Natural killer cell treated with Interleukin-12 subunit alpha and Interleukin-12 subunit beta and Interleukin-15 and Interleukin-18, amount 100 ng/mL, for 72 hours (primary cell): ENCODE data around the gene APOF. TPM values are rescaled to one million over a fixed set of nuclear protein-coding genes. Genes with fewer than 3 reads are reported as not detected.

Experiments used
- total RNA-seq, 2 donors: library from RNA; stranded (reverse); gene quantifications; one replicate each; pipeline ENCODE4 v1.2.3, GENCODE V29; 2022

APOF gene
- total RNA-seq, 2 donors from 2014 or later, result not detected

Other genes starting within 250 kb of the APOF start
- gene RPL41, start 246.2 kb downstream of the APOF start, total RNA-seq, result 1,000 to 10,000 TPM; 2,363 to 2,700 TPM
- 10 to 100 TPM; 11.4 to 14.9 TPM for gene ZC3H10, start 244.6 kb downstream of the APOF start, total RNA-seq
- 100 to 1,000 TPM in 1 of 2 donors, 10 to 100 TPM in 1; 89.3 to 120 TPM for gene ESYT1, start 234.6 kb downstream of the APOF start, total RNA-seq
- 10 to 100 TPM; 32.0 to 65.5 TPM for gene MYL6B, start 210.3 kb downstream of the APOF start, total RNA-seq
- gene MYL6, start 204.5 kb downstream of the APOF start, total RNA-seq, result 1,000 to 10,000 TPM; 1,441 to 1,555 TPM
- gene SMARCC2, start 173.4 kb downstream of the APOF start, total RNA-seq, result 100 to 1,000 TPM; 102 to 166 TPM
- gene RNF41, start 140.9 kb downstream of the APOF start, total RNA-seq, result 10 to 100 TPM; 34.1 to 48.8 TPM
- 10 to 100 TPM; 66.3 to 81.6 TPM for gene NABP2, start 138.5 kb downstream of the APOF start, total RNA-seq
- 1 to 10 TPM in 1 of 2 donors, under 1 TPM in 1; 0.50 to 1.4 TPM for gene SLC39A5, start 132.8 kb downstream of the APOF start, total RNA-seq
- gene ANKRD52, start 104.5 kb downstream of the APOF start, total RNA-seq, result 10 to 100 TPM; 59.3 to 99.3 TPM
- gene COQ10A, start 95.9 kb downstream of the APOF start, total RNA-seq, result 10 to 100 TPM; 15.4 to 26.1 TPM
- 100 to 1,000 TPM; 206 to 278 TPM for gene CS, start 62.5 kb downstream of the APOF start, total RNA-seq
- gene CNPY2, start 46.9 kb downstream of the APOF start, total RNA-seq, result 100 to 1,000 TPM; 132 to 162 TPM
- gene PAN2, start 28.9 kb downstream of the APOF start, total RNA-seq, result 10 to 100 TPM; 22.8 to 42.8 TPM
- 1 to 10 TPM in 1 of 2 donors, under 1 TPM in 1; 0.84 to 1.3 TPM for gene IL23A, start 24.0 kb downstream of the APOF start, total RNA-seq
- gene STAT2, start 2.8 kb downstream of the APOF start, total RNA-seq, result 100 to 1,000 TPM in 1 of 2 donors, 10 to 100 TPM in 1; 97.7 to 104 TPM
- 10 to 100 TPM; 29.8 to 80.6 TPM for gene TIMELESS, start 86.6 kb upstream of the APOF start, total RNA-seq
- under 1 TPM in 1 of 2 donors, not detected in 1; 0.75 TPM for gene MIP, start 91.8 kb upstream of the APOF start, total RNA-seq
- gene SPRYD4, start 105.7 kb upstream of the APOF start, total RNA-seq, result 1 to 10 TPM; 2.8 to 6.9 TPM
- gene GLS2, start 125.3 kb upstream of the APOF start, total RNA-seq, result under 1 TPM in 1 of 2 donors, not detected in 1; 0.17 TPM
- gene RBMS2, start 159.0 kb upstream of the APOF start, total RNA-seq, result 1 to 10 TPM; 1.5 to 2.9 TPM